Measurements from ENCODE around the gene KLF9.
"Not testable (repeated sequence)": the region's sequence is repeated elsewhere in the genome, so short reads cannot be mapped to it uniquely, and the experiment has no call there.

KLF9 gene

GRCh38 chr9:70403618-70404025, 10.8 kb downstream of the KLF9 start:
- no peak for DNase-seq

DNA sequence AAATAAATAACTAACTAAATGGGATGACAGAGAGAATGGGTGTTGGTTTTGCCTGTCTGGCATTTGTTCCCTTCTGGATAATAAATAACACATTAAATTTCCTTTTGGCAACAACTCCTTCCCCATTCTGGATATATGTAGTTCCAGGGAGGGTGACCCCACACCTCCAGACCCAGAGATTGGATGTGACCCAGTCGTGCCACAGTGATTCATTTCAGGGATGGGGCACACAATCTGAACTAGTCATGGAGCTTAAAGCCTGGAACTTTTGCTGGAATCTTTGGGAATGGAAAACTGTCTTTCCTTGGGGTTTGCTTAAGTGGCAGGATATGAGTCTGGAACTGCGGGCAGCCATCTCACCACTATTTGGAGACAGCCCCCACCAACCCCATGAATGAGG, 11.3 kb downstream of the KLF9 start:
- no peak for DNase-seq

DNA sequence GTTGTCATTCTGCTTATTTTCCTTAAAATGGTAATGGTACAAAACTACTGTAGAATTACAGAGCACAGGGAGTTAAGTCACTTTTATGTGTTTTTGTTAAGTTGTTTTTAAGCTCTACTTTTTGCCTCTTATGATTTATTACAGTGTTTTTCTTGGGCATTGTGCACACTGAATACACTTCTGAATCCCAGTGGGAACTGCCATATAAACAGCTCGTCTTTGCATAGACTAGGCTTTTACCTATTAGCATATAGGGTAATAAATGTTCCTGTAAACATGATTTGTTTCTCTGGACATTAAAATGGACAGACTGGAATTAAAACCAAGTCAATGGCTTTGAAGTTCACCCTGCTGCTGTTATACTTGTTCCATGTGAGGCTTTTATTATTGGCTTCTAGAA, 12.2 kb downstream of the KLF9 start:
- no peak for DNase-seq

- not testable (repeated sequence) for DNase-seq
Measured at GRCh38 chr9:70401241-70401640, 13.2 kb downstream of the KLF9 start.

- DNase-seq, result no peak
Measured at GRCh38 chr9:70400107-70400892, 14.2 kb downstream of the KLF9 start.

GRCh38 chr9:70399141-70399540, 15.3 kb downstream of the KLF9 start:
- DNase-seq, result no peak

- DNase-seq, result no peak
Measured at GRCh38 chr9:70398145-70398556, 16.3 kb downstream of the KLF9 start.

DNA sequence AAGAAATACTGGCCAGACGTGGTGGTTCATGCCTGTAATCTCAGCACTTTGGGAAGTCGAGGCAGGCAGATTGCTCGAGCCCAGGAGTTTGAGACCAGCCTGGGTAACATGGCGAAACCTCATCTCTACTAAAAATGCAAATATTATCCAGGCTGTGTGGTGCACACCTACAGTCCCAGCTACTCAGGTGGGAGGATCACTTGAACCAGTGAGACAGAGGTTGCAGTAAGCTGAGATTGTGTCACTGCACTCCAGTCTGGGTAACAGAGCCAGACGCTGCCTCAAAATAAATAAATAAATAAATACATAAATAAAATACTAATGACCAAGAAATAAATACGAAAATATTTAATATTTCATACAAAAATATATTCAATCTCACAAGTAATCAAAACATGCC, 18.8 kb downstream of the KLF9 start:
- DNase-seq, result no peak

- DNase-seq, result no peak
Measured at GRCh38 chr9:70392850-70393249, 21.6 kb downstream of the KLF9 start.

GRCh38 chr9:70392189-70392588, 22.3 kb downstream of the KLF9 start:
- no peak for DNase-seq

DNA sequence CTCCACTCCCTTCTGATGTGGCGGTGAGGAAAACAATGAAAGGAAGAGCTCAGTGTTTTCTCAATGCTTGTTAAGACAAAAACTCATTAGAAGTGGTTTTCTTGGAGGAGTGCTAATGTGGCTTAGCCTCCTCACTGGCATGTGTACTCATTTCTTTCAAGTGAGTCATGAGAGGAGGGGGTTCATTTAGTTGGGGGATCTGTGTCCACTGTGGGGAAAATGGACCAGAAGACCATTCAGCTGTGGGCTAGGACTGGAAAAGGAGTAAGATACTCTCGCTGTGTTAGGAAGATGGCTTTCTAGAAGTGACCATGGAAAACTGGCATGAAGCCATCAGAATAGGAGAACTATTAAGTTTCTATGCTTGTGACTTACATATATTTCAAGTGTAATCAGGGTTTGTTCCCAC, 23.5 kb downstream of the KLF9 start:
- no peak for DNase-seq

GRCh38 chr9:70389621-70390266, 24.7 kb downstream of the KLF9 start:
- no peak for DNase-seq

GRCh38 chr9:70389188-70389587, 25.3 kb downstream of the KLF9 start:
- DNase-seq, result no peak

GRCh38 chr9:70387663-70388062, 26.8 kb downstream of the KLF9 start:
- no peak for DNase-seq

GRCh38 chr9:70385426-70385825, 29.0 kb downstream of the KLF9 start:
- DNase-seq, result no peak

GRCh38 chr9:70382709-70383605, 31.5 kb downstream of the KLF9 start:
- DNase-seq, result no peak

GRCh38 chr9:70382046-70382708, 32.3 kb downstream of the KLF9 start:
- no peak for DNase-seq

- DNase-seq, result no peak
Measured at GRCh38 chr9:70374962-70375618, 39.4 kb downstream of the KLF9 start.

DNA sequence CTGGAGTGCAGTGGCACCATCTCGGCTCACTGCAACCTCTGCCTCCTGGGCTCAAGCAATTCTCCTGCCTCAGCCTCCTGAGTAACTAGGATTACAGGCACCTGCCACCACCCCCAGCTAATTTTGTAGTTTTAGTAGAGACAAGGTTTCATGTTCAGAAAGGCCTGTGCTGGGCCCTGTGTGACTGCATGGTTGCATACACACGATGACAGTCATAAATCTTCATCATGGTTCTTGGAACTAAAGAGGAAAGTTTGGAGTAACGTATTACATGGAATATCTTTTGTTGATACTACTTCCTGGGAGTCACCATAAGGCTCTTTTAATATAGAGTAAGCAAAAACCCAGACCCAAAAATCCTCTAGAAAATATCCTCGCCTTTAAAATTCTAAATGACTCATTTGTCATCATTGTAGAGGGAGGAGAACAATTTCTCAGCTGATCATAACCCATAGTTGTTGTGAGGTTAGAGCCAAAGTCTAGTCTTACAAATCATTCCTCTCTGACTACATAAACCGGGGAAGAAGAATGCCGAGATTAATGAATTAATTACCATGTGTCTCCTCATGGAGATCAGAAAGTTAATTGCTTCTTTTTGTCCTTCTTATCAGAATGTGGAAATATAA, 47.0 kb downstream of the KLF9 start:
- DNase-seq, result no peak

DNA sequence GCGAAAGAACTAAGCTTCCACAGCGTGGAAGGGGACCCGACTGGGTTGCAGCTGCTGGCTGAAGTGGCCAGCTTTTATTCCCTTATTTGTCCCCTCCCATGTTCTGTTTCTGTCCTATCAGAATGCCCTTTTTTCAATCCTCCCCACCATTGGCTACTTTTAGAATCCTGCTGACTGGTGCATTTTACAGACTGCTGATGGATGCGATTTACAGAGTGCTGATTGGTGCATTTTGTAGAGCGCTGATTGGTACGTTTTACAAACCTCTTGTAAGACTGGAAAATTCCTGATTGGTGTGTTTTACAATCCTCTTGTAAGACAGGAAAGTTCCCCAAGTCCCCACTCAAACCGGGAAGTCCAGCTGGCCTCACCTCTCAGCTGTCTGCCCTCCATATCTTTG, 50.7 kb downstream of the KLF9 start:
- no peak for DNase-seq

DNA sequence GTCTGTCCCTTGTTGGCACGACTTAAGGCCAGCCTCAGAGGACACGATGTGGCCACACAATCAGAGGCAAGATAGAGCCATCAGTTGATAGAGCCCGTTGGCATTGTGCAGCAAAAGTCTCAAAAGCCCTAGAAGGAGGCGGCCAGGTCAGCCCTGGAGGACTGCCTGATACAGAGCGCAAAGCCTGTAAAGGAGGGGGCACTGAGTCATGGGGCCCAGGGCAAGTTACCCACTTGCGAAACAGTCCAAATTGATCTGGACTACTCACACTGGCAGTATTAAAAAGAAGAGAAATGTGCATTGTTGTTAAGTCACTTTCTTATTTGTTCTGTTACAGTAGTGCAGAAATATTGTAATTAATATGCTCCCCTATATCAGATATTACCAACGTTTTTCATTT, 51.5 kb downstream of the KLF9 start:
- no peak for DNase-seq

- no peak for DNase-seq
Measured at GRCh38 chr9:70355801-70356200, 58.7 kb downstream of the KLF9 start.
